HEK293 (cell line): ENCODE results near the gene NARS2.

ENCODE experiments used
- KLF10 ChIP-seq: fragments of 450-650 bp; IDR thresholded peaks from 2 replicates; pipeline ENCODE4 v1.5.1; 2018; ENCODE audit warnings: missing biosample characterization, mild to moderate bottlenecking, missing genetic modification characterization
- ZNF24 ChIP-seq: fragments of 450-650 bp; formaldehyde crosslinking; IDR thresholded peaks from 2 replicates; pipeline ENCODE4 v1.5.1; 2016; ENCODE audit warnings: missing biosample characterization, missing genetic modification characterization
- ZNF585B ChIP-seq: fragments of 450-650 bp; formaldehyde crosslinking; IDR thresholded peaks from 2 replicates; pipeline ENCODE4 v1.5.1; 2016; ENCODE audit warnings: missing biosample characterization, missing genetic modification characterization
- ZNF654 ChIP-seq: fragments of 450-650 bp; formaldehyde crosslinking; IDR thresholded peaks from 2 replicates; pipeline ENCODE4 v1.5.1; 2016; ENCODE audit warnings: low read depth, missing biosample characterization, missing genetic modification characterization
- ZNF785 ChIP-seq: fragments of 450-650 bp; formaldehyde crosslinking; IDR thresholded peaks from 2 replicates; pipeline ENCODE4 v1.5.1; 2016; ENCODE audit warnings: missing biosample characterization, missing genetic modification characterization
- TF ChIP-seq, protein P1 (sequence below): fragments of 450-650 bp; formaldehyde crosslinking; IDR thresholded peaks from 2 replicates; pipeline ENCODE4 v1.5.1; 2016; ENCODE audit warnings: missing biosample characterization, missing genetic modification characterization

GRCh38 chr11:78541537-78541936 lies 33.1 kb downstream of the NARS2 start:
- no peak for TF ChIP-seq KLF10 (tag by site-specific recombination)
- TF ChIP-seq, protein P1, sequence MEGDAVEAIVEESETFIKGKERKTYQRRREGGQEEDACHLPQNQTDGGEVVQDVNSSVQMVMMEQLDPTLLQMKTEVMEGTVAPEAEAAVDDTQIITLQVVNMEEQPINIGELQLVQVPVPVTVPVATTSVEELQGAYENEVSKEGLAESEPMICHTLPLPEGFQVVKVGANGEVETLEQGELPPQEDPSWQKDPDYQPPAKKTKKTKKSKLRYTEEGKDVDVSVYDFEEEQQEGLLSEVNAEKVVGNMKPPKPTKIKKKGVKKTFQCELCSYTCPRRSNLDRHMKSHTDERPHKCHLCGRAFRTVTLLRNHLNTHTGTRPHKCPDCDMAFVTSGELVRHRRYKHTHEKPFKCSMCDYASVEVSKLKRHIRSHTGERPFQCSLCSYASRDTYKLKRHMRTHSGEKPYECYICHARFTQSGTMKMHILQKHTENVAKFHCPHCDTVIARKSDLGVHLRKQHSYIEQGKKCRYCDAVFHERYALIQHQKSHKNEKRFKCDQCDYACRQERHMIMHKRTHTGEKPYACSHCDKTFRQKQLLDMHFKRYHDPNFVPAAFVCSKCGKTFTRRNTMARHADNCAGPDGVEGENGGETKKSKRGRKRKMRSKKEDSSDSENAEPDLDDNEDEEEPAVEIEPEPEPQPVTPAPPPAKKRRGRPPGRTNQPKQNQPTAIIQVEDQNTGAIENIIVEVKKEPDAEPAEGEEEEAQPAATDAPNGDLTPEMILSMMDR (tag by site-specific recombination), result no peak
- TF ChIP-seq ZNF654 (tag by site-specific recombination), result no peak
- TF ChIP-seq ZNF585B (tag by site-specific recombination), result no peak
- no peak for TF ChIP-seq ZNF785
- TF ChIP-seq ZNF24 (tag by site-specific recombination), result no peak
